ENCODE measurements around the gene ECHS1. TPM values are rescaled to one million over a fixed set of nuclear protein-coding genes. Genes with fewer than 3 reads are reported as not detected.

Gene ECHS1
- total and polyA plus RNA-seq, 9 of the 15 experiments (the other 6 are each of a cell fraction or from before 2014, with no cell fraction given) = 16.6 to 100 (median 68.1) TPM

- TF ChIP-seq ZNF444 (CRISPR knock-in tag; IDR thresholded peaks at IDR 0.05) = no peak
- no peak for TF ChIP-seq ZNF354B (CRISPR knock-in tag; IDR thresholded peaks at IDR 0.05)
- TF ChIP-seq ZNF263 (CRISPR knock-in tag; IDR thresholded peaks at IDR 0.05; ENCODE audit: borderline replicate concordance) = 0 out of 2 replicates have a peak, but pooled peaks have one; percentile 33
- peak; percentile 83 for TF ChIP-seq MGA (IDR thresholded peaks at IDR 0.05)
- no peak for TF ChIP-seq ZKSCAN3 (CRISPR knock-in tag; IDR thresholded peaks at IDR 0.05)
- no peak for TF ChIP-seq ZNF41 (CRISPR knock-in tag; conservative IDR thresholded peaks at IDR 0.05)
- no peak for TF ChIP-seq ZNF830 (CRISPR knock-in tag; IDR thresholded peaks at IDR 0.05)
- TF ChIP-seq ZNF764 (CRISPR knock-in tag; IDR thresholded peaks at IDR 0.05; ENCODE audit: low read depth) = no peak
- TF ChIP-seq MYBL2 (IDR thresholded peaks at IDR 0.05; ENCODE audit: low read depth) = no peak
- no peak for TF ChIP-seq MYBL2 (CRISPR knock-in tag; IDR thresholded peaks at IDR 0.05; ENCODE audit: borderline replicate concordance)
- no peak for TF ChIP-seq ZNF174 (CRISPR knock-in tag; IDR thresholded peaks at IDR 0.05)
- TF ChIP-seq E2F3 (CRISPR knock-in tag; IDR thresholded peaks at IDR 0.05) = no peak
- no peak for TF ChIP-seq CBX3 (IDR thresholded peaks at IDR 0.05; ENCODE audit: borderline replicate concordance in 1 of 2, low read length in 2 of 2)
- no peak for TF ChIP-seq STAT5A (IDR thresholded peaks at IDR 0.05; ENCODE audit: borderline replicate concordance, low read length)
- no peak for TF ChIP-seq MYNN (IDR thresholded peaks at IDR 0.05)
- TF ChIP-seq MYNN (CRISPR knock-in tag; IDR thresholded peaks at IDR 0.05) = no peak
- no peak for TF ChIP-seq NCOR1 (IDR thresholded peaks at IDR 0.05)
- TF ChIP-seq SRSF1 (IDR thresholded peaks at IDR 0.05; ENCODE audit: low read depth, low read length) = no peak
- no peak for TF ChIP-seq SMARCA4 (IDR thresholded peaks at IDR 0.05)
- TF ChIP-seq NRF1 (conservative IDR thresholded peaks at IDR 0.05 in 1 of 2, IDR thresholded peaks at IDR 0.05 in 1 of 2) = no peak
- peak; percentile 60; the same call in 1 of the 2 replicates for TF ChIP-seq POLR2A (conservative IDR thresholded peaks at IDR 0.05)
Measured at GRCh38 chr10:133357285-133358161, 15.6 kb downstream of the ECHS1 start, which contains the start of gene FUOM (continued).
